Measurements from ENCODE around the gene ARHGAP24. TPM values are rescaled to one million over a fixed set of nuclear protein-coding genes. Genes with fewer than 3 reads are reported as not detected.

Gene ARHGAP24
- total and polyA plus RNA-seq, 2 donors (not counting 3 experiments of a cell fraction or from before 2014, with no cell fraction given) = 52.1 to 79.4 TPM

DNA sequence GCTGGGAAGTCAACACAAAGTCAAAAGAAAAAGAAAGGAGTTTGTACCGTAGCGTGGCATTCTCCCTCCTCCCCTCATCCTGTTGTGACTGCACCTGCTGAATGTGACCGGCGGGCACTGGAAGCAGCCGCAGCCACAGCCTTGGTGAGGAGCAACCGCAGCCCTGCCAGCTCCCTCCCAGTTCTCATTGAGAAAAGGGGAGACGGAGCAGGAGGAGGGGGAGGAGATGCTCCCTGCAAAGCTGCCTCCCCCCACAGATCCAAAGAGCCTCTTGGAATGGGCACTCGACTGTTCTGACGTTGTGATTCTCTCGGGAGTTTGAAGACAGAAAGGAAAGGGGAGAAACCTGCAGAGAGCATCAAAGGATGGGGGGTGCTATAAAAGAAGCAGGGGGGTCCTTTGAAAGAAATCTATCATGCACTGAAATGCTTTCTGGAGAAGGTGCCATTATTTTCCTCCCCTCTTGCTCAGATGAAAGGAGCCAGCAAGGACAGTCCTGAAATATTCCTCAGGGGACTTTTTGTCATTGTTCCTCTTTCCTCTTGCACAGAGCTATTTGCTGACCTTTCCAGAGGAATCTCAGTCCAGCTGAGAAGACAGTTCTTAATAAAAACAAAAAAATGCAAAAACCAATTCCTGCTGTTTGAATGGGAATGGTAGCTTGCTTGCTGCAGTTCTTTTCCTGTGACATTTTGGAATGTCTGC lies 455.2 kb downstream of the ARHGAP24 start:
- BruUV-seq (replicated peaks) = no TSS peak
- no peaks in the 10 kb centered on the region for H3K9me3 ChIP-seq (replicated peaks; ENCODE audit: control insufficient read depth, insufficient read depth, low read length)
- no peaks in the 10 kb centered on the region for H3K9me1 ChIP-seq (replicated peaks; ENCODE audit: control insufficient read depth, extremely low read depth, insufficient read depth, low read length)
- peaks cover 17% of the 10 kb centered on the region for H3K4me1 ChIP-seq (ENCODE audit: control insufficient read depth, extremely low read depth, insufficient read depth, low read length)
- no peaks in the 10 kb centered on the region for H4K20me1 ChIP-seq (replicated peaks; ENCODE audit: control insufficient read depth, extremely low read depth, insufficient read depth, low read length)
- no peaks in the 10 kb centered on the region for H3K36me3 ChIP-seq (ENCODE audit: control insufficient read depth in 2 of 2, extremely low read depth in 1 of 2, insufficient read depth in 2 of 2, low read length in 2 of 2)
- peaks cover 87% of the 10 kb centered on the region for H3K79me2 ChIP-seq (ENCODE audit: control insufficient read depth, insufficient read depth, low read length)
- DNase-seq (ENCODE audit: low read depth, low spot score) (peak; percentile 30), FAIRE-seq (no peak)
- intact Hi-C loops (cut with micrococcal nuclease) = no loop called here
- no peak overlapping the region for H2AFZ ChIP-seq (ENCODE audit: low read depth, low read length)
- H3K4me3 ChIP-seq (replicated peaks in 1 of 3; ENCODE audit: insufficient read depth in 1 of 3, low read depth in 1 of 3, low read length in 3 of 3) = no peak overlapping the region
- H3K27me3 ChIP-seq (ENCODE audit: control insufficient read depth in 2 of 2, insufficient read depth in 2 of 2, low read length in 2 of 2) = no peaks in the 10 kb centered on the region
- H3K9ac ChIP-seq (replicated peaks; ENCODE audit: extremely low read depth, insufficient read depth, low read length) = no peak overlapping the region
- dilution Hi-C loops (cut with MboI; ENCODE audit: extremely low pct_ligation_motif_present, low sequenced_read_pairs) = no loop called here
- no peak for TF ChIP-seq CTCF (IDR thresholded peaks at IDR 0.05; ENCODE audit: extremely low read depth in 1 of 2, insufficient read depth in 1 of 2, low read depth in 1 of 2, low read length in 2 of 2)
- TF ChIP-seq JUN (IDR thresholded peaks at IDR 0.05; ENCODE audit: borderline replicate concordance, insufficient read depth, insufficient read length, low read depth) = no peak
- TF ChIP-seq GATA2 (IDR thresholded peaks at IDR 0.05; ENCODE audit: insufficient read depth, insufficient read length, low read depth, low read length) = no peak
- no peak for TF ChIP-seq MYC (IDR thresholded peaks at IDR 0.05; ENCODE audit: low read depth, low read length)
- TF ChIP-seq FOS (IDR thresholded peaks at IDR 0.05; ENCODE audit: borderline replicate concordance, insufficient read depth, low read length) = no peak
- no peak for TF ChIP-seq EZH2 (IDR thresholded peaks at IDR 0.05; ENCODE audit: borderline replicate concordance, low read depth, low read length, severe bottlenecking)
- no peak for TF ChIP-seq MAX (IDR thresholded peaks at IDR 0.05; ENCODE audit: insufficient read depth, insufficient read length)
- no peak for TF ChIP-seq POLR2A (IDR thresholded peaks at IDR 0.05; ENCODE audit: low read depth, low read length)
- no peak for TF ChIP-seq POLR2AphosphoS5 (IDR thresholded peaks at IDR 0.05; ENCODE audit: insufficient read depth, low read depth, low read length)
- POLR2A ChIA-PET = no interaction called here
- CTCF ChIA-PET = interaction anchor here (0.9 to 2.5 kb wide), 4 partner anchors 9 to 133 kb away, joined by 3 to 8 read pairs (median 4); no protein-coding TSS in a partner anchor
- H3K27ac ChIP-seq (ENCODE audit: insufficient read depth, low read depth, low read length) = no peak overlapping the region
- no peak overlapping the region for H3K4me2 ChIP-seq (ENCODE audit: insufficient read depth, low read length)

Data from endothelial cell of umbilical vein (primary cell).